GM23338 (cell line): ENCODE results near the gene FNDC11.

Experiments used
- CREB1 ChIP-seq: fragments of 250-450 bp; sonication (Bioruptor Pico); IDR thresholded peaks from 2 replicates; pipeline ENCODE4 v1.5.0; 2020; ENCODE audit warnings: low read depth, mild to moderate bottlenecking, moderate library complexity
- EZH2 ChIP-seq: fragments of 200-600 bp; sonication (generic); IDR thresholded peaks from one replicate; pipeline ENCODE4 v1.8.0; 2017; ENCODE audit warnings: antibody characterized with exemption, mild to moderate bottlenecking, low read depth; ENCODE audit not compliant: unreplicated experiment
- TF ChIP-seq, protein P1 (sequence below), 2 experiments: fragments of 200-600 bp in 1 of 2; sonication (generic) in 1 of 2; conservative IDR thresholded peaks; 2 replicates each; pipeline versions ENCODE4 v1.5.1 to v1.6.1; 2016 to 2017; ENCODE audit warnings: antibody characterized with exemption in 2 of 2, low read depth in 2 of 2, mild to moderate bottlenecking in 2 of 2, moderate library complexity in 1 of 2

GRCh38 chr20:63552481-63553249 lies 1.3 kb upstream of the FNDC11 start:
- TF ChIP-seq, protein P1, sequence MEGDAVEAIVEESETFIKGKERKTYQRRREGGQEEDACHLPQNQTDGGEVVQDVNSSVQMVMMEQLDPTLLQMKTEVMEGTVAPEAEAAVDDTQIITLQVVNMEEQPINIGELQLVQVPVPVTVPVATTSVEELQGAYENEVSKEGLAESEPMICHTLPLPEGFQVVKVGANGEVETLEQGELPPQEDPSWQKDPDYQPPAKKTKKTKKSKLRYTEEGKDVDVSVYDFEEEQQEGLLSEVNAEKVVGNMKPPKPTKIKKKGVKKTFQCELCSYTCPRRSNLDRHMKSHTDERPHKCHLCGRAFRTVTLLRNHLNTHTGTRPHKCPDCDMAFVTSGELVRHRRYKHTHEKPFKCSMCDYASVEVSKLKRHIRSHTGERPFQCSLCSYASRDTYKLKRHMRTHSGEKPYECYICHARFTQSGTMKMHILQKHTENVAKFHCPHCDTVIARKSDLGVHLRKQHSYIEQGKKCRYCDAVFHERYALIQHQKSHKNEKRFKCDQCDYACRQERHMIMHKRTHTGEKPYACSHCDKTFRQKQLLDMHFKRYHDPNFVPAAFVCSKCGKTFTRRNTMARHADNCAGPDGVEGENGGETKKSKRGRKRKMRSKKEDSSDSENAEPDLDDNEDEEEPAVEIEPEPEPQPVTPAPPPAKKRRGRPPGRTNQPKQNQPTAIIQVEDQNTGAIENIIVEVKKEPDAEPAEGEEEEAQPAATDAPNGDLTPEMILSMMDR (conservative IDR thresholded peaks at IDR 0.05; ENCODE audit: low read depth in 2 of 2) = no peak
- TF ChIP-seq CREB1 (CRISPR knock-in tag) (peak; percentile 47; the same call in 1 of the 2 replicates), EZH2 (no peak)
